Measurements from ENCODE around the gene DDX20.

The DDX20 gene

GRCh38 chr1:111729946-111730681, 25.6 kb upstream of the DDX20 start:
- ChIA-PET CTCF (interaction anchor here (1.0 to 3.7 kb wide), 3 partner anchors 8 to 14 kb away, joined by 3 to 45 read pairs (median 26); partner anchors contain the start of gene INKA2), POLR2A (no interaction called here)
- H3K4me3 ChIP-seq (ENCODE audit: low read depth, low read length), result no peak overlapping the region
- no peak for TF ChIP-seq CTCF (IDR thresholded peaks at IDR 0.05; ENCODE audit: insufficient read depth, low read length, missing control alignments)
- no peak for DNase-seq (ENCODE audit: low read depth, low spot score)

GRCh38 chr1:111730706-111731105, 25.0 kb upstream of the DDX20 start:
- no peak overlapping the region for H3K4me3 ChIP-seq (ENCODE audit: low read depth, low read length)
- POLR2A ChIA-PET, result no interaction called here
- DNase-seq (ENCODE audit: low read depth, low spot score), result no peak
- TF ChIP-seq CTCF (IDR thresholded peaks at IDR 0.05; ENCODE audit: insufficient read depth, low read length, missing control alignments), result no peak
- CTCF ChIA-PET, result interaction anchor here (1.1 to 10.1 kb wide), 3 partner anchors 10 to 38 kb away, joined by 5 to 130 read pairs (median 8); no protein-coding TSS in a partner anchor

- DNase-seq (ENCODE audit: low read depth, low spot score), result no peak
- CTCF ChIA-PET, result interaction anchor here (0.7 to 10.1 kb wide), 7 partner anchors 11 to 224 kb away, joined by 3 to 130 read pairs (median 5); no protein-coding TSS in a partner anchor
- POLR2A ChIA-PET, result no interaction called here
- TF ChIP-seq CTCF (IDR thresholded peaks at IDR 0.05; ENCODE audit: insufficient read depth, low read length, missing control alignments), result no peak
- H3K4me3 ChIP-seq (ENCODE audit: low read depth, low read length), result no peak overlapping the region
Observed at GRCh38 chr1:111731956-111732355, 23.7 kb upstream of the DDX20 start.

GRCh38 chr1:111732718-111733117, 23.0 kb upstream of the DDX20 start:
- H3K4me3 ChIP-seq (ENCODE audit: low read depth, low read length), result no peak overlapping the region
- DNase-seq (ENCODE audit: low read depth, low spot score), result no peak
- TF ChIP-seq CTCF (IDR thresholded peaks at IDR 0.05; ENCODE audit: insufficient read depth, low read length, missing control alignments), result no peak
- ChIA-PET POLR2A (no interaction called here), CTCF (interaction anchor here (0.5 to 10.1 kb wide), 6 partner anchors 15 to 226 kb away, joined by 3 to 130 read pairs (median 4); no protein-coding TSS in a partner anchor)

DNA sequence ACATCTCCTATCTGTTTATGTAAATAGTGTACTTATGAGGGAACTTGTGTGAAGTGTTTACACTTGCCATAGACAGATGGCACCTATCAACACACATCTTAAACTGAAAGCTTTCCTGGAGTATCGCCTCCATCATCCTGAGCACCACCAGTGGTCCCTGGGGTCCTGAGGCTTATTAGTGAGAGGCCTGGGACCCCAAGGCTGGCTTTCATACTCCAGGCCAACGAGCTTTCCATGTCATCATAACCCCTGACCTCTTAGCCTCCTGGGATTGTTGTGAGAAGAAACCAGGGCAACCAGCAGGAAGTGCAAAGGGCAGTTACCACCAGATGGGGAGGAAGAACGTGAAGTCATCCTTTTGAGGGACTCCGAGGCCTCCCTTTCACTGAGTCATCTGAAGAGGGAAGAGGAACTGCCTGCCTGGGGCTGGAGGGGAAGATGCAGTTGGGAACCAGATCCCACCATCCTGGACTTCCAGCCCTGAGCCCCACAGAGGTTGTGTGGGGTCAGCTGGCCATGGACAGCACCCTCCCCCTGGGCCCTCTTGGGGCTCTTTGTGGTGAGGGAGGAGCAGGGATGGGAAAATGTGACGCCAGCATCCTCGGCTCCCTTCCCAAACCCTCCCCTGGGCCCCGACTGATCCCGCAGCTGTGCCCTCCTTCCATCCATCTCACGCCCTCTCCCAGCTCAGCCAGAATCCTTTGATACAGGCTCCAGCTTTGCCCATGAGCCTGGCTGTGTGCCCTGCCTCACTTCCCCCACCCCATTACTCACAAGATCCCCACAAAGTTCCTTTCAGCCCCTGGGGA, 22.3 kb upstream of the DDX20 start:
- ChIA-PET POLR2A (no interaction called here), CTCF (interaction anchor here (0.5 to 10.1 kb wide), 7 partner anchors 14 to 227 kb away, joined by 3 to 130 read pairs (median 4); no protein-coding TSS in a partner anchor)
- no peak for TF ChIP-seq CTCF (IDR thresholded peaks at IDR 0.05; ENCODE audit: insufficient read depth, low read length, missing control alignments)
- no peak overlapping the region for H3K4me3 ChIP-seq (ENCODE audit: low read depth, low read length)
- DNase-seq (ENCODE audit: low read depth, low spot score), result no peak

DNA sequence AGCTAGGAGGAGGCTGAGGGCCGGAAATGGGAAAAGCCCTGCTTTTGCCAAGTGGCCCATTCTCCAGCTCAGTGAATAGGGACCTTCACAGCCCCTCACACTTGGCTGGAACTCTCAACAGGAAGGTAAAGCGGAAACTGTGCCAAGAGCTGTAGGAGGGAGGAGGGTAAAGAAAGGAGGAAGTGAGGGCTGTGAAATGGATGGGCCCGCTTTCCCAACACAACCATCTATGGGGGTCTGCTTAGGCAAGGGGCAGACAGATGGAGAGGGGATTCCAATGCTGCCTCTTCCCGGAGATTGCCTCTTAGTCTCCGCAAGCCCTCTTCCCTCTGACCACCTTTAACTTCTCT, 21.7 kb upstream of the DDX20 start:
- DNase-seq (ENCODE audit: low read depth, low spot score), result no peak
- CTCF ChIA-PET, result interaction anchor here (1.4 to 10.1 kb wide), 5 partner anchors 14 to 227 kb away, joined by 4 to 130 read pairs (median 22); no protein-coding TSS in a partner anchor
- no peak for TF ChIP-seq CTCF (IDR thresholded peaks at IDR 0.05; ENCODE audit: insufficient read depth, low read length, missing control alignments)
- POLR2A ChIA-PET, result no interaction called here
- no peak overlapping the region for H3K4me3 ChIP-seq (ENCODE audit: low read depth, low read length)

Measured in AG04449 (cell line).